KMS-11 (cell line): ENCODE results near the gene PGLYRP3.

Source experiments
- H2AFZ ChIP-seq: fragments of 200-600 bp; sonication (generic); 2 replicates; pipeline ENCODE4 v1.6.1; 2016; ENCODE audit warnings: antibody characterized with exemption, mixed run types, low read depth
- H3K27ac ChIP-seq: fragments of 200-600 bp; sonication (generic); 2 replicates; pipeline ENCODE4 v1.6.1; 2016; ENCODE audit warnings: mild to moderate bottlenecking, mixed run types
- H3K27me3 ChIP-seq: fragments of 200-600 bp; sonication (generic); 2 replicates; pipeline ENCODE4 v1.6.1; 2017; ENCODE audit warnings: mild to moderate bottlenecking, low read depth, mixed run types, moderate library complexity; ENCODE audit not compliant: insufficient read depth
- H3K36me3 ChIP-seq: fragments of 200-600 bp; sonication (generic); 2 replicates; pipeline ENCODE4 v1.6.1; 2017; ENCODE audit warnings: mild to moderate bottlenecking, mixed run types; ENCODE audit not compliant: insufficient read depth
- H3K4me1 ChIP-seq: fragments of 200-600 bp; sonication (generic); 2 replicates; pipeline ENCODE4 v1.6.1; 2016; ENCODE audit warnings: mild to moderate bottlenecking, low read depth, mixed run types; ENCODE audit not compliant: poor library complexity, severe bottlenecking
- H3K4me2 ChIP-seq: fragments of 200-600 bp; sonication (generic); 2 replicates; pipeline ENCODE4 v1.7.0; 2016; ENCODE audit warnings: mild to moderate bottlenecking, mixed run types
- H3K4me3 ChIP-seq: fragments of 200-600 bp; sonication (generic); IDR thresholded peaks from 2 replicates; pipeline ENCODE4 v1.6.1; 2017; ENCODE audit warnings: low read depth, low read length, mixed read lengths; ENCODE audit not compliant: insufficient read depth
- H3K79me2 ChIP-seq: fragments of 200-600 bp; sonication (generic); 2 replicates; pipeline ENCODE4 v1.6.1; 2016; ENCODE audit warnings: low read depth, mixed run types; ENCODE audit not compliant: insufficient read depth
- H3K9ac ChIP-seq: fragments of 200-600 bp; sonication (generic); 2 replicates; pipeline ENCODE4 v1.6.1; 2016; ENCODE audit warnings: mild to moderate bottlenecking, mixed run types
- H4K20me1 ChIP-seq: fragments of 200-600 bp; sonication (generic); 2 replicates; pipeline ENCODE4 v1.6.1; 2016; ENCODE audit warnings: mild to moderate bottlenecking, mixed run types; ENCODE audit not compliant: insufficient read depth
- CTCF ChIP-seq: fragments of 200-600 bp; sonication (generic); conservative IDR thresholded peaks from 2 replicates; pipeline ENCODE4 v1.6.1; 2017; ENCODE audit warnings: low read depth, mild to moderate bottlenecking, antibody characterized with exemption, low read length, moderate library complexity, mixed read lengths

Gene PGLYRP3

GRCh38 chr1:153309441-153309840 is 3.3 kb downstream of the PGLYRP3 start:
- no peaks in the 10 kb centered on the region for H3K4me1 ChIP-seq
- H3K27me3 ChIP-seq = no peaks in the 10 kb centered on the region
- no peak overlapping the region for H3K4me3 ChIP-seq
- no peak overlapping the region for H3K27ac ChIP-seq
- no peaks in the 10 kb centered on the region for H3K79me2 ChIP-seq
- no peaks in the 10 kb centered on the region for H4K20me1 ChIP-seq
- H3K36me3 ChIP-seq = no peaks in the 10 kb centered on the region
- H2AFZ ChIP-seq = no peak overlapping the region
- TF ChIP-seq CTCF = no peak
- H3K9ac ChIP-seq = no peak overlapping the region
- H3K4me2 ChIP-seq = no peak overlapping the region

- H3K27me3 ChIP-seq = no peaks in the 10 kb centered on the region
- H3K27ac ChIP-seq = no peak overlapping the region
- no peaks in the 10 kb centered on the region for H3K79me2 ChIP-seq
- H3K9ac ChIP-seq = no peak overlapping the region
- H3K4me1 ChIP-seq = no peaks in the 10 kb centered on the region
- H3K4me2 ChIP-seq = no peak overlapping the region
- no peaks in the 10 kb centered on the region for H3K36me3 ChIP-seq
- H3K4me3 ChIP-seq = no peak overlapping the region
- H2AFZ ChIP-seq = no peak overlapping the region
- no peak for TF ChIP-seq CTCF
- no peaks in the 10 kb centered on the region for H4K20me1 ChIP-seq
Measured at GRCh38 chr1:153308540-153308939, 4.2 kb downstream of the PGLYRP3 start.

GRCh38 chr1:153307221-153307600 is 5.5 kb downstream of the PGLYRP3 start:
- Histone ChIP-seq H2AFZ (no peak overlapping the region), H3K4me2 (no peak overlapping the region)
- TF ChIP-seq CTCF = no peak

GRCh38 chr1:153306303-153307220 is 6.2 kb downstream of the PGLYRP3 start:
- Histone ChIP-seq H3K4me3 (no peak overlapping the region), H3K36me3 (no peaks in the 10 kb centered on the region), H3K79me2 (no peaks in the 10 kb centered on the region), H3K27ac (no peak overlapping the region), H3K4me2 (no peak overlapping the region), H2AFZ (no peak overlapping the region), H3K4me1 (no peaks in the 10 kb centered on the region), H3K9ac (no peak overlapping the region), H4K20me1 (no peaks in the 10 kb centered on the region), H3K27me3 (no peaks in the 10 kb centered on the region)
- TF ChIP-seq CTCF = no peak

More at GRCh38 chr1:153307221-153307600, 5.5 kb downstream of the PGLYRP3 start:
- H3K27me3 ChIP-seq = no peaks in the 10 kb centered on the region
- H3K4me1 ChIP-seq = no peaks in the 10 kb centered on the region
- no peak overlapping the region for H3K4me3 ChIP-seq
- no peaks in the 10 kb centered on the region for H3K79me2 ChIP-seq
- H3K36me3 ChIP-seq = no peaks in the 10 kb centered on the region
- no peaks in the 10 kb centered on the region for H4K20me1 ChIP-seq
- no peak overlapping the region for H3K27ac ChIP-seq
- no peak overlapping the region for H3K9ac ChIP-seq
